HL-60 (cell line): ENCODE data around the gene PIK3C2B.

ENCODE experiments used
- CTCF ChIP-seq: IDR thresholded peaks from one replicate; pipeline ENCODE4 v1.5.1; 2011; ENCODE audit warnings: low read length, control low read depth, inconsistent platforms; ENCODE audit not compliant: insufficient read depth
- GABPA ChIP-seq: IDR thresholded peaks from 2 replicates; pipeline ENCODE4 v1.6.1; 2012; ENCODE audit warnings: low read depth
- POLR2AphosphoS5 ChIP-seq: IDR thresholded peaks from 2 replicates; pipeline ENCODE4 v1.6.1; 2012; ENCODE audit warnings: low read depth
- SPI1 ChIP-seq: IDR thresholded peaks from 2 replicates; pipeline ENCODE4 v1.6.1; 2012; ENCODE audit warnings: low read depth, mild to moderate bottlenecking, borderline replicate concordance
- TF ChIP-seq, protein P1 (sequence below): IDR thresholded peaks from 2 replicates; pipeline ENCODE4 v1.6.1; 2012; ENCODE audit warnings: low read depth; ENCODE audit not compliant: insufficient replicate concordance

- TF ChIP-seq CTCF: no peak
- no peak for TF ChIP-seq POLR2AphosphoS5
- TF ChIP-seq, protein P1, sequence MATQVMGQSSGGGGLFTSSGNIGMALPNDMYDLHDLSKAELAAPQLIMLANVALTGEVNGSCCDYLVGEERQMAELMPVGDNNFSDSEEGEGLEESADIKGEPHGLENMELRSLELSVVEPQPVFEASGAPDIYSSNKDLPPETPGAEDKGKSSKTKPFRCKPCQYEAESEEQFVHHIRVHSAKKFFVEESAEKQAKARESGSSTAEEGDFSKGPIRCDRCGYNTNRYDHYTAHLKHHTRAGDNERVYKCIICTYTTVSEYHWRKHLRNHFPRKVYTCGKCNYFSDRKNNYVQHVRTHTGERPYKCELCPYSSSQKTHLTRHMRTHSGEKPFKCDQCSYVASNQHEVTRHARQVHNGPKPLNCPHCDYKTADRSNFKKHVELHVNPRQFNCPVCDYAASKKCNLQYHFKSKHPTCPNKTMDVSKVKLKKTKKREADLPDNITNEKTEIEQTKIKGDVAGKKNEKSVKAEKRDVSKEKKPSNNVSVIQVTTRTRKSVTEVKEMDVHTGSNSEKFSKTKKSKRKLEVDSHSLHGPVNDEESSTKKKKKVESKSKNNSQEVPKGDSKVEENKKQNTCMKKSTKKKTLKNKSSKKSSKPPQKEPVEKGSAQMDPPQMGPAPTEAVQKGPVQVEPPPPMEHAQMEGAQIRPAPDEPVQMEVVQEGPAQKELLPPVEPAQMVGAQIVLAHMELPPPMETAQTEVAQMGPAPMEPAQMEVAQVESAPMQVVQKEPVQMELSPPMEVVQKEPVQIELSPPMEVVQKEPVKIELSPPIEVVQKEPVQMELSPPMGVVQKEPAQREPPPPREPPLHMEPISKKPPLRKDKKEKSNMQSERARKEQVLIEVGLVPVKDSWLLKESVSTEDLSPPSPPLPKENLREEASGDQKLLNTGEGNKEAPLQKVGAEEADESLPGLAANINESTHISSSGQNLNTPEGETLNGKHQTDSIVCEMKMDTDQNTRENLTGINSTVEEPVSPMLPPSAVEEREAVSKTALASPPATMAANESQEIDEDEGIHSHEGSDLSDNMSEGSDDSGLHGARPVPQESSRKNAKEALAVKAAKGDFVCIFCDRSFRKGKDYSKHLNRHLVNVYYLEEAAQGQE: no peak
- TF ChIP-seq SPI1: no peak
- no peak for TF ChIP-seq GABPA
These were observed 21.1 kb downstream of the PIK3C2B start for GRCh38 chr1:204473400-204473965.
